Measurements from ENCODE around the gene ZFP62. TPM values are rescaled to one million over a fixed set of nuclear protein-coding genes. Genes with fewer than 3 reads are reported as not detected.
"Not testable (repeated sequence)": the region's sequence is repeated elsewhere in the genome, so short reads cannot be mapped to it uniquely, and the experiment has no call there.

The ZFP62 gene
- total RNA-seq, 4 donors from 2014 or later = 41.1 to 58.9 (median 47.3) TPM

DNA sequence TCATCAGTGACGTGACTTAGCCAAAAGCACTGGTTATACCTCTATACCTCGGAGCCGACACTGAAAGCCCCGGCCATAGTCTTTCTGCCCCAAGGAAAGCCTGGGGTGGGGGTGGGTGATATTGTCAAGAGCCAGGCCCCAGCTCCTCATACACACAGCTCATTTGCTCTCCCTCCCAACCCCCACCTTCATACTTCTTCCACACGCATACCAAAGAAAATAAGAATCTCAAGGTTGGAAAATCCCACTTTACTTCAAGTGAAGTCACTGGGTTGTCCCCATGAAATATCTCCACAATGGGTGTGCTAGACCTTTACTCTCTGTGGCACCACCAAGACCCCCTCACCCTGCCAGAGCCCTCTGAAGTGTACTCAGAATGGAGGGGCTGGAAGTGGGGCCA, 31.4 kb downstream of the ZFP62 start:
- no peak for DNase-seq
- no peaks in the 10 kb centered on the region for H3K9me3 ChIP-seq
- H3K36me3 ChIP-seq = peaks cover 0 to under 1% of the 10 kb centered on the region in 2 donors
- intact Hi-C loops (cut with DNase I) = loop anchor here (10.0 kb wide), 1 partner anchor 45 kb away; no protein-coding TSS in a partner anchor
- peak overlapping the region in 1 of 3 donors; percentile 79 for H3K4me3 ChIP-seq (replicated peaks in 1 of 3)
- WGBS, 2 donors = 95 to 96% methylated on average over 5 of the region's 5 CpGs
- no peaks in the 10 kb centered on the region for H3K27me3 ChIP-seq
- peaks cover 47 to 49% of the 10 kb centered on the region in 2 donors for H3K4me1 ChIP-seq
- H3K27ac ChIP-seq = peak overlapping the region; percentile 98 to 100 (median 98)
- TF ChIP-seq, protein P1, sequence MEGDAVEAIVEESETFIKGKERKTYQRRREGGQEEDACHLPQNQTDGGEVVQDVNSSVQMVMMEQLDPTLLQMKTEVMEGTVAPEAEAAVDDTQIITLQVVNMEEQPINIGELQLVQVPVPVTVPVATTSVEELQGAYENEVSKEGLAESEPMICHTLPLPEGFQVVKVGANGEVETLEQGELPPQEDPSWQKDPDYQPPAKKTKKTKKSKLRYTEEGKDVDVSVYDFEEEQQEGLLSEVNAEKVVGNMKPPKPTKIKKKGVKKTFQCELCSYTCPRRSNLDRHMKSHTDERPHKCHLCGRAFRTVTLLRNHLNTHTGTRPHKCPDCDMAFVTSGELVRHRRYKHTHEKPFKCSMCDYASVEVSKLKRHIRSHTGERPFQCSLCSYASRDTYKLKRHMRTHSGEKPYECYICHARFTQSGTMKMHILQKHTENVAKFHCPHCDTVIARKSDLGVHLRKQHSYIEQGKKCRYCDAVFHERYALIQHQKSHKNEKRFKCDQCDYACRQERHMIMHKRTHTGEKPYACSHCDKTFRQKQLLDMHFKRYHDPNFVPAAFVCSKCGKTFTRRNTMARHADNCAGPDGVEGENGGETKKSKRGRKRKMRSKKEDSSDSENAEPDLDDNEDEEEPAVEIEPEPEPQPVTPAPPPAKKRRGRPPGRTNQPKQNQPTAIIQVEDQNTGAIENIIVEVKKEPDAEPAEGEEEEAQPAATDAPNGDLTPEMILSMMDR (IDR thresholded peaks at IDR 0.05) = no peak
- TF ChIP-seq POLR2A (IDR thresholded peaks at IDR 0.05) = no peak

DNA sequence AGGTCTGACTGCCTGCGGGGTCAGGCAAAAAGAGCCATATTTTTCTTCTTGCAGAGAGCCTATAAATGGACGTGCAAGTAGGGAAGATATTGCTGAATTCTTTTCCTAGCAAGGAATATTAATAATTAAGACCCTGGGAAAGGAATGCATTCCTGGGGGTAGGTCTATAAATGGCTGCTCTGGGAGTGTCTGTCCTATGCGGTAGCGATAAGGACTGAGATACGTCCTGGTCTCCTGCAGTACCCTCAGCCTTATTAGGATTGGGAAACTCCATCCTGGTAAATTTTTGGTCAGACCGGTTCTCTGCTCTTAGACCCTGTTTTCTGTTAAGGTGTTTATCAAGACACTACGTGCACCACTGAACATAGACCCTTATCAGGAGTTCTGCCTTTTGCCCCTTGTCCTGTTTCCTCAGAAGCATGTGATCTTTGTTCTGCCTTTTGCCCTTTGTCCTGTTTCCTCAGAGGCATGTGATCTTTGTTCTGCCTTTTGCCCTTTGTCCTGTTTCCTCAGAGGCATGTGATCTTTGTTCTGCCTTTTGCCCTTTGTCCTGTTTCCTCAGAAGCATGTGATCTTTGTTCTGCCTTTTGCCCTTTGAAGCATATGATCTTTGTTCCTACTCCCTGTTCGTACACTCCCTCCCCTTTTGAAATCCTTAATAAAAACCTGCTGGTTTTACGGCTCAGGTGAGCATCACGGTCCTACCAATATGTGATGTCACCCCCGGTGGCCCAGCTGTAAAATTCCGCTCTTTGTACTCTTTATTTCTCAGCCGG, 32.1 kb downstream of the ZFP62 start:
- H3K4me3 ChIP-seq (replicated peaks in 1 of 3); intact Hi-C loops (cut with DNase I); H3K27me3 ChIP-seq; DNase-seq; H3K36me3 ChIP-seq; H3K9me3 ChIP-seq: not testable (repeated sequence)
- Histone ChIP-seq H3K27ac (peak overlapping the region; percentile 98 to 100 (median 98)), H3K4me1 (peaks cover 54 to 57% of the 10 kb centered on the region in 2 donors)
- peak in 1 of 2 donors; percentile 37 for TF ChIP-seq POLR2A (IDR thresholded peaks at IDR 0.05)
- 88 to 89% methylated on average over 13 of the region's 13 CpGs for WGBS, 2 donors

DNA sequence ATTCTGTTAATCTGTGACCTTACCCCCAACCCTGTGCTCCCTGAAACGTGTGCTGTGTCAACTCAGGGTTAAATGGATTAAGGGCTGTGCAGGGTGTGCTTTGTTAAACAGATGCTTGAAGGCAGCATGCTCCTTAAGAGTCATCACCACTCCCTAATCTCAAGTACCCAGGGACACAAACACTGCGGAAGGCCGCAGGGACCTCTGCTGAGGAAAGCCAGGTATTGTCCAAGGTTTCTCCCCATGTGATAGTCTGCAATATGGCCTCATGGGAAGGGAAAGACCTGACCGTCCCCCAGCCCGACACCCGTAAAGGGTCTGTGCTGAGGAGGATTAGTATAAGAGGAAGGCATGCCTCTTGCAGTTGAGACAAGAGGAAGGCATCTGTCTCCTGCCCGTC, 33.7 kb downstream of the ZFP62 start:
- DNase-seq = peak; percentile 76 to 77
- WGBS, 2 donors = 54 to 55% methylated on average over 7 of the region's 7 CpGs
- H3K27me3 ChIP-seq; H3K4me3 ChIP-seq (replicated peaks in 1 of 3); H3K9me3 ChIP-seq; intact Hi-C loops (cut with DNase I); H3K36me3 ChIP-seq: not testable (repeated sequence)
- Histone ChIP-seq H3K4me1 (peaks cover 58 to 61% of the 10 kb centered on the region in 2 donors), H3K27ac (peak overlapping the region; percentile 89 to 98 (median 94))
- TF ChIP-seq POLR2A (IDR thresholded peaks at IDR 0.05) = peak in 1 of 2 donors; percentile 36
- TF ChIP-seq, protein P1 (IDR thresholded peaks at IDR 0.05) = peak in 4 of 6 experiments; percentile 29 to 72 (median 56)

DNA sequence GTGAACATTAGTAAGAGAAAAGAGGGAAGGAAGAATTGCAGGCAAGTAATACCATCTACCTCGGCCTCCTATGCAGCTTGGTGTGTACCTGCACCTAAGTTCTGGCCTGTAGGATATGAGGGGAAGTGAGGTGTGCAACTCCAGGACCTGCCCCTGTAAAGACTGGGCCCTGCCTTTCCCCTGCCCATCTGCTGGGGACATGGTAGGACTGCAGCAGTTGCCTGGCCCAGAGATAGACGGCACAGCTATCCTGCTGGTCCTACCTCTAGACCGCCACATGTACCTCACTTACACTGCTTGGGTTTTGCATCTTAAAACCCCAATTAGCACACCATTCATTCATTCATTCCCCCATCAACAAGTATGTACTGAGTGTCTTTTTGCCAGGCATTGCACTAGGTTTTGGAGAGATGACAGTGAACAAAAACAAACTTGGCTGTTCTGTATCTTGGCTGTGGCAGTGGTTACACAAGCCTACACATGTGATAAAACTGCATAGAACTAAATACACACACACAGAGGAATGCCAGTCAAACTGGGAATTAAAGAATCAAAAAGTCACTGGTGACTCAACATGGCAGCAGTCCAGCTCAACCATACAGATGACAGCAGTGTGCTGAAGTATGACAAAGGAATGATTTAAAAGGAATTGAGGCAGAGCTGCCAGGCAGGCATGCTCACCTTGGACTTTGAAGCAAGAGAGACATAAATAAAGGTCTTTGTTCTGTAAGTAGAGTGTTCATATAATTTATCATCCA, 35.1 kb downstream of the ZFP62 start:
- TF ChIP-seq, protein P1 (IDR thresholded peaks at IDR 0.05) = no peak
- peak in 1 of 2 donors; percentile 78 for TF ChIP-seq POLR2A (IDR thresholded peaks at IDR 0.05)
- peak; percentile 94 to 95 for DNase-seq
- Histone ChIP-seq H3K4me3 (replicated peaks in 1 of 3) (no peak overlapping the region), H3K27ac (peak overlapping the region; percentile 89 to 98 (median 94)), H3K27me3 (no peaks in the 10 kb centered on the region), H3K9me3 (no peaks in the 10 kb centered on the region), H3K36me3 (no peaks in the 10 kb centered on the region), H3K4me1 (peaks cover 51 to 65% of the 10 kb centered on the region in 2 donors)
- WGBS, 2 donors = 74 to 79% methylated on average over 3 of the region's 3 CpGs
- intact Hi-C loops (cut with DNase I) = no loop called here

DNA sequence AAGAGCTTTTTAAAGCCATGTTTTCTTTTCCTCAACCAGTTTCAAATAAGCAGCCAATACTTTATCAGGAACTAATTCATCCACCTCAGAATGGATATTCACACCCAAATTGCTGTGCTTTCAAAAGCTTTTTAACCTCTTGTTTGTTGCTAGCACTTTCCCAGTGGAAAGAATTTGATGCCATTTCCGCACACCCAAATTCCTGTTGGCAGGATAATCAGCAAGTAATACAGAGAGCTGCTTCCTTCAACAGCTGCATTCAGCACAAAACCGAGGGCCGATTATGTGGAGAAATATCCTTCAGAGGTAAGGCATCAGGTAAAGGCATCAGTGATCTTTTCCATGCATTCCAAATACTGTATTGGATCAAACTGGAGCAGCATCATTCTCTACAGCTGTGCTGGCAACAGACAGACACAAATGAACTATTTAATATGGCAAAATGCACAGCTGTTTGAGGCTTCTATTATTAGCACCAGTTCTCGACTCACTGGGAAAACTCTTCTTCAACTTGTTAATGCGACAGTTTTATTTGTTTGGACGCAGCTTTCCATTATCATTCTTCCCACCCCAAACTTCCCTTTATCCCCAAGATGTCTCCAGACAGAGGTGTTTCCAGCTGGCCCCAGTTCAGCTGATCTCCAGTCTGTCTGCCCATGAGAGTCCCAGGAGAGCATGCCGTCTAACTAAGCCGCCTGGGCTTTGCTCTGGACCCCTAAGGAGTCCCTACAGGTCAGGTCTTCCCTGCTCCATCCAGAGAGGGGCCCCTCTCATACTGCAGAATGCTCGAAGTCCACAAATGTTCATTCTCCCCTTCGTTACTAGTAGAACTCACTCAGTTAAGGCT, 36.2 kb downstream of the ZFP62 start:
- TF ChIP-seq, protein P1 (IDR thresholded peaks at IDR 0.05) = no peak
- no peak for TF ChIP-seq POLR2A (IDR thresholded peaks at IDR 0.05)
- intact Hi-C loops (cut with DNase I) = no loop called here
- Histone ChIP-seq H3K27me3 (no peaks in the 10 kb centered on the region), H3K9me3 (no peaks in the 10 kb centered on the region), H3K36me3 (no peaks in the 10 kb centered on the region), H3K4me3 (replicated peaks in 1 of 3) (no peak overlapping the region), H3K4me1 (peaks cover 53 to 70% of the 10 kb centered on the region in 2 donors), H3K27ac (peak overlapping the region; percentile 89 to 98 (median 94))
- DNase-seq = no peak
- WGBS, 2 donors = 51 to 69% methylated on average over 10 of the region's 10 CpGs

Measured in thyroid gland (tissue), 4 donors.